Measurements from ENCODE around the gene PRKCH.
"Not testable (repeated sequence)": the region's sequence is repeated elsewhere in the genome, so short reads cannot be mapped to it uniquely, and the experiment has no call there.

Gene PRKCH

DNA sequence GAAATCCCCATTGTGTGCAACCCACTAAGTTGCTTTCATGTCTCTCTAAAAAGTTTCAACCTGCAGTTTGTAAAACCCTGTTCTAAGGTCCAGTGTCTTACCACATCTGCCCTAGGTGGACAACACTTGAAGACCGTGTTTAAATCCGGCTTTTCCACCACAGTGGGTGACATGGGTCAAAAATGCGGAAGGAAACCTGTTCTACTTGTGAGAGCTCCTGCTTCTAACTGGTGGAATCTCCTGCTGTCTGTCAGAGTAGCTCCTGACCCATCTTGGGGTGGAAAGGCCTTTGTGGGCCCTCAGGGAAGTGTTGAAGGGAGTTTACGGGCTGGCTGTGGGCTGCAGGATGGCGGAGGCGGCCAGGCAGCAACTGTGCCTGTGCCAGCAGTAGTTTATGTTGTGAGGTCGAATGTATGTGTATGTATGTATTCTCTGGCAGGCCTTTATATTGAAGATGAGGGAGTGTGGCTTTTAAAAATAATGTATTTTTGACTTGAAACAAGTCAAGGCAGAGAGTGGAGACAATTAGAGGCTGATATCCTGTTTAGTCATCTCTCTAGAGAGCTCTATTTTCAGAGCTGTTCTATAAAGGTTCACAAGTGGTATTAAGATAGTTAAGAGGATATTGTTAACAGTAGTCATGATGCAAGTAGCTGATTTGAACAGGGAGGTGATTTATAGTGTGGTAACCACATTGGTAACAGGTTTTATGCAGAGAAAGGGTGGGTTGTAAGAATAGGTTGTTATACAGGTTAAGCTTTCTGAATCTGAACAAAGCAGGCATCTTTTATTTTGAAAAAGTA, 67.0 kb downstream of the PRKCH start:
- no peak for DNase-seq (ENCODE audit: low read depth in 2 of 2, low spot score in 1 of 2)

GRCh38 chr14:61388976-61389576, 67.7 kb downstream of the PRKCH start:
- DNase-seq (ENCODE audit: low read depth in 2 of 2, low spot score in 1 of 2), result no peak

DNA sequence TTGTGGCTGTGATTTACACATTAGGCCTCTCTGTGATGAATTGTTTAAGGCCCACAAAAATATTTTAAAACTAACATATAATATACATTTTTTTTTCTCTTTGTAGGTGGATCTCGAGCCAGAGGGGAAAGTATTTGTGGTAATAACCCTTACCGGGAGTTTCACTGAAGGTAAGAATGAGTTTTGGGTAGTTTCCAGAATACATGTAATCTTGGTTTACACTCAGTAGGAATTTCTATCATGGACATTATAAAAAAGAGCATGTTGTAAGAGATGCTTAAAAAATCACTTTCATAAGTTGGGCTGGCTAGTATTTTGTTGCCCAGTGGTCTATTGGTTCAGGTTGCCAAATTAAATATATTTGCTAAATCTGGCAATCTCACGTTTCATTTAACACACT, 69.7 kb downstream of the PRKCH start:
- no peak for DNase-seq (ENCODE audit: low read depth in 2 of 2, low spot score in 1 of 2)

DNA sequence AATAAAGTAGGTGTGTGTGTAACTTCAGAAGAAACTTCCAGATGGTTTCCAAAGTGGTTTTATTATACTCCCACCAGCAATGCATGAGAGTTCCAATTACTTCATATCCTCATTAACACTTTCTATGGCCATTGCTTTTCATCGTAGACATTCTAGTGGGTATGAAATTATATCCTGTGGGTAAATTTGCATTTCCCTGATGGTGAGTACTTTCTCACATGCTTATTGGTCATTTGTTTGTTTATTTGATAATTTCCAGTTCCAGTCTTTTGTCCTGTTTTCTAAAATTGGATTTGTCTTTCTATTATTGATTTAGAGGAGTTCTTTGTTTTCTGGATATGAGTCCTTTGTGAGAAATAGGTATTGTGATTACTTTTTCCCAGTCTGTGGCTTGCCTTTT, 70.9 kb downstream of the PRKCH start:
- DNase-seq (ENCODE audit: low read depth in 2 of 2, low spot score in 1 of 2), result no peak

- DNase-seq (ENCODE audit: low read depth in 2 of 2, low spot score in 1 of 2), result no peak
These were observed 73.2 kb downstream of the PRKCH start for GRCh38 chr14:61394542-61394941.

DNA sequence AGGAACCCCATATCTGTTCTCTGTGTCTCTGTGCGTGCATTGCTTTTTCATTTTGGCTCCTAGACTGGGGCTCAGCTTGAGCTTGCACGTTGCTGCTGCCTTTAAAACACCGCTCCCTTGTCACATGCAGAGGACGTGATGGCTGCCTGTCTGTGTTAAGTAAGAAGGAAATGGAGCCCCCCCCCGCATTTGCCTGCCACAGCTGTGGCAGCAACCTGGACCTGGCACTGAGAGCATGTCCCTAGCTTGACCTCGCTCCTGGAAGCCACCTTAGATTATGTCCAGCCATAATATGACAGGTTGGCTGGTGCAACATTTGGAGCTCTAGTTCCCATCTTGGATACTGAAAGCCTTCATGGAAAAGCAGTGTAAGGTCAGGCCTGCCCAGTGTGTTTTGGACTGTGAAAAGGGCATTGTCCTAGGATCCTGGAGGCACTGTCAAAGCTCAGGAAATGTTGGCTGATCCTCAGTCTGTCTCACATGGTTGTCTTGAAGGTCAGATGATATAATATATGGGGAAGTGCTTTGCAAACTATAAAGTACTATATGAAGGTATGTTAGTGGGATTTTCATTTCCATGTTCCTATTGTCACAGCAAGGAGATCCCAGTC, 73.8 kb downstream of the PRKCH start:
- no peak for DNase-seq (ENCODE audit: low read depth in 2 of 2, low spot score in 1 of 2)

DNA sequence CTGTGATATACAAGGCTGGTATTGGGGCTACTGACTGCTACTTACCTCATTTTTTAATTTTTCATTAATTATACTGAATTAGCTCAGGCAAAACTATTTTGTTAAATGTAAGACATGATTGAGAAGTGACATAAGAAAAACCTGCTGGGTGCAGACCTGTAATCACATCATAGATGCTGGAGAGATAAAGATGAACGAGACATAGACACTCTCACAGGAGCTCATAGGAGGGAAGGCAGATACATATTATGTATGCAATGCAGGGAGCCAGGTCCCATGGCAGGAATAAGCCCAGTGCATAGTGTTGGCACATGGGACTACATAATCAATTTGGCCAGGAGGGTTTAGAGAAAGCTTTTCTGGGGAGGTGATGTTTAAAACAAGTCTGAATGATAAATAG, 74.9 kb downstream of the PRKCH start:
- no peak for DNase-seq (ENCODE audit: low read depth in 2 of 2, low spot score in 1 of 2)

DNA sequence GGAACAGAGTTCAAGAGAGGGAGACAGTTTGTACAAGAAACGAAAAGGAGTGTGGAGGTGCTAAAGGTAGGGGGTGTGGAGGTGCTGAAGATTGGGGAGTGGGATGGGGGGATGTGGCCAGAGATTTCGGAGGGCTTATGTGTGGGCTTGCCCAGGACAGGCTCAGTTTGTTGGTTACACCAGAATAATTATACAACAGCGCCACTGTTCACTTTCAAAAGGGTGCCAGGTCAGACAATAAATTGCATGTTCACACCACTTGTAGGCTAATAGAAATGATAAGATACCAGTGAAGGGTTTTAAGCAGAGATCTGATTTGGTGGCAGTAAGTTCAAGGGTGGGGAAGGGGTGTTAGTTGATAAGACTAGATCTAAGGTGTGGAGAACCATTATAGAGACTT, 75.3 kb downstream of the PRKCH start:
- no peak for DNase-seq (ENCODE audit: low read depth in 2 of 2, low spot score in 1 of 2)

DNA sequence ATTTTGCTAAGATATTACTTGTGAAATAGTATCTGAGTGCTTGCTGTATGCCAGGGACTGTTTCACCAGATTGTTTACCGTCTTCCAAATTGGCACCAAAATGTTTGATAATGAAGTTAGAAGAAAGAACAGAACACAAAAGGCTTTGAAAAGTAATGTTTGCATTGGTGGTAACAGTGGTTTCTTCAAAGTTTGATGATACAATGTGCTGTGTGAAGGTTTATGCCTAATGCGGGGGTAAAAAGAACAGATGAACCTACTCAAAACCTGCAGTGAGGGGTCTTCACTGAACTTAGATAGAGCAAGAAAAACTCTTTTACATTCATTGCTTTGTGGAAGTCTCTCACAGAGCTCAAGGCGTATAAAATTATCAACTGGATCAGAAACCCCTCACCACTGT, 76.2 kb downstream of the PRKCH start:
- no peak for DNase-seq (ENCODE audit: low read depth in 2 of 2, low spot score in 1 of 2)

GRCh38 chr14:61398221-61398620, 76.8 kb downstream of the PRKCH start:
- no peak for DNase-seq (ENCODE audit: low read depth in 2 of 2, low spot score in 1 of 2)

GRCh38 chr14:61399365-61399764, 78.0 kb downstream of the PRKCH start:
- DNase-seq (ENCODE audit: low read depth in 2 of 2, low spot score in 1 of 2), result no peak

DNA sequence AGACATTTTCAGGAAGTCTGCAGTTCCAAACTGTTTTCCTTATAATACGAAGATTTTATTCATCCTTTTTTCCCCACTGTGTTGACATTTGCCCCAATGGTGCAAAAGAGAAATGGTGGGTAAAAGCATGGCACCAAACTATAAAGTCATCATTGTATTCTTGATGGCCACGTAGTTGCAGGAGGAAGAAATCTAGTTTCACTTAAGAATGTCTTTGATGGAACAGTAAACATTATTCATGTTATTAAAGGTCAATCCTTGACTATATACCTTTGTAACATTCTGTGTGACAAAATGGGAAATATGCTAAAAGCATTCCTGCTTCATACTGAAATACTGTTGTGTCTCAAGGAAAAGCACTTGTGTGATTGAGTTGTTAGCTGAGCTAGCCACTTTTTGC, 80.1 kb downstream of the PRKCH start:
- DNase-seq (ENCODE audit: low read depth in 2 of 2, low spot score in 1 of 2), result no peak

- DNase-seq (ENCODE audit: low read depth in 2 of 2, low spot score in 1 of 2), result no peak
These were observed 82.0 kb downstream of the PRKCH start for GRCh38 chr14:61403411-61403810.

- DNase-seq (ENCODE audit: low read depth in 2 of 2, low spot score in 1 of 2), result no peak
These were observed 83.3 kb downstream of the PRKCH start for GRCh38 chr14:61404637-61405036.

- DNase-seq (ENCODE audit: low read depth in 2 of 2, low spot score in 1 of 2), result no peak
These were observed 84.8 kb downstream of the PRKCH start for GRCh38 chr14:61406198-61406597.

DNA sequence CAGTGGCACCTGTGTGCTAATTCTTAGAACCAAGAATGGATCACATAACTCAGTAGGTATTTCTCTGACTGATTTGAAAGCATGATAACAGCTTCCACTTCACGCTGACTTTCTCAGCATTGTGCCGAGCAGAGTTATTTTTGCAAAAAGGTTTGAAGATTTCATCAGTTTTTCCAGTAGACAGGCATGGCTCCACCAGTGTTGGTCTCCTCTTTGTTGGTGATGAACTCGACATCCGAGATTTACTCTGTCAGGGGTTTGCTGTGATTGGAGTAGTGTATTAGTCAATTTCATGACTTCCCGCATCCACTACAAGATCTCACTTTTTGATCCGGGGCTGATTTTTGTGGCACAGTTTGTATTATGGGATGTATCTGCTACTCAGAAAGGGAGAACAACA, 85.3 kb downstream of the PRKCH start:
- no peak for DNase-seq (ENCODE audit: low read depth in 2 of 2, low spot score in 1 of 2)

GRCh38 chr14:61408498-61408897, 87.1 kb downstream of the PRKCH start:
- no peak for DNase-seq (ENCODE audit: low read depth in 2 of 2, low spot score in 1 of 2)

GRCh38 chr14:61409782-61410181, 88.4 kb downstream of the PRKCH start:
- no peak for DNase-seq (ENCODE audit: low read depth in 2 of 2, low spot score in 1 of 2)

DNA sequence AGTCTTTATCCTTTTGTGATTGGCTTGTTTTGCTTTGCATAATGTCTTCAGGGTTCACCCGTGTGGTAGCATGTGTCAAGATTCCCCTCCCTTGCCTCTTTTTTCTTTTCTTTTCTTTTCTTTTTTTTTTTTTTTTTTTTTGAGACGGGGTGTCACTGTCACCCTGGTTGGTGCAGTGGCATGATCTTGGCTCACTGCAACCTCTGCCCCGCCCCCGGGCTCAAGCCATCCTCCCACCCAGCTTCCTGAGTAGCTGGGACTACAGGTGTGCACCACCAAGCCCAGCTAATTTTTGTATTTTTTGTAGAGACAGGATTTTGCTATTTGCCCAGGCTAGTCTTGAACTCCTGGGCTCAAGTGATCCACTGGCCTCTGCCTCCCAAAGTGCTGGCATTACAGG, 94.6 kb downstream of the PRKCH start:
- DNase-seq (ENCODE audit: low read depth in 2 of 2, low spot score in 1 of 2), result not testable (repeated sequence)

GRCh38 chr14:61416591-61416990, 95.2 kb downstream of the PRKCH start:
- DNase-seq (ENCODE audit: low read depth in 2 of 2, low spot score in 1 of 2), result no peak

DNA sequence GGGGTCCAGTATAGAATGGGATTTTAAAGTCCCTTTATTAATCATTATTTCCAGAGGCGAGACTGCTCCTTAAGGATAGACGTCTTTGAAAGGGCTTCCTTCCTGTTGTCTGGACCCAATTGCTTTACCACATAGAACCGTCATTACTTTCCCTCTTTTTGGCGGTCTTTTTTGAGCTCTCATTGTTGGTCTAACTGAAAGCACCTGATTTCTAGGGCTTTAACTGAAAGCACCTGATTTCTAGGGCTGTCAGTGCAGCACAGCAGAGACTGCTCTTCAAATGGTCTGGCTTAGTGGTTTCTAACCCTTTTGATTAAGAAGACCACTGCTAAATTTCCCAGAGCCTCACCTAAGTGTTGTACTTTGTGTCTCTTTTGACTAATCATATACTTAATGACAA, 95.8 kb downstream of the PRKCH start:
- DNase-seq (ENCODE audit: low read depth in 2 of 2, low spot score in 1 of 2), result no peak

DNA sequence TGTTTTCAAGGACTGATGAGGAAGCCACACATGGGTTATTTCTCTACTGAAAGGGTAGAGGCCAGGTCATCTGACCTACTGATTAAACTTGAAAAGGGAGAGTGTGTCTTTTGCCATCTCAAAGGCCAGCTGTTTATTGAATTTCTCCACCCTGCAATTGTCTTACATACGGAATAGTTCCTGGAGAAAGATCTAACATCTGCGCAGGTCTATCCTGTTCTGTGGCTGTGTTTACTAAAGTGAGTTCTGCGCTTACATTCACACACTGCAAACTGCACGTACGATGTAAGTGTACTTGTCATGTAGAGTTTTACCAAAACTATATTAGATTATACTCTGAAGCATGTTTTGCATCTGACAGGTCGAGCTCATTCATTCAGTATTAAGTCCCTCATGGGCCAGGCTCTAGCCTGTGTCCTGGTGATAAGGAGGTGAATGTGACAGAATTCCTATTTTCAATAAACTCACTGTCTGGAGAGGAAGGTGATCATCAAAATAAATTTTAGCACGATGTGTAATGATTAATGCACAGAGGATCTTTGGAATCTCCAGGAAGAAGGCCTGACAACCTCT, 96.6 kb downstream of the PRKCH start:
- DNase-seq (ENCODE audit: low read depth in 2 of 2, low spot score in 1 of 2), result no peak
